GM12864 (cell line): ENCODE results near the gene WDR19.
A peak's percentile ranks its signal among the peaks of the same experiment; 100 is the strongest.
"Not testable (repeated sequence)": the region's sequence is repeated elsewhere in the genome, so short reads cannot be mapped to it uniquely, and the experiment has no call there.

Source experiments
- DNase-seq: peaks from one replicate; pipeline ENCODE4 v3.0.0-alpha.2; 2011; ENCODE audit warnings: low read depth
- H3K4me3 ChIP-seq: 2 replicates; pipeline ENCODE4 v1.5.1; 2011; ENCODE audit warnings: mild to moderate bottlenecking, low read depth, low read length, control low read depth
- CTCF ChIP-seq: IDR thresholded peaks from 2 replicates; pipeline ENCODE4 v1.5.1; 2011; ENCODE audit warnings: low read depth, mild to moderate bottlenecking, moderate library complexity, low read length, control low read depth, inconsistent platforms; ENCODE audit errors: missing control alignments

Gene WDR19

GRCh38 chr4:39181905-39182638, at the start of gene WDR19:
TSS of gene WDR19 (plus strand) at chr4:39182529. CDS start at chr4:39182558, 29 bp downstream.
- peak; percentile 50 for TF ChIP-seq CTCF
- DNase-seq: peak; percentile 98
- H3K4me3 ChIP-seq: peak within 1 kb of the TSS; percentile 75

- H3K4me3 ChIP-seq: no peak overlapping the region
- no peak for TF ChIP-seq CTCF
- no peak for DNase-seq
Measured at GRCh38 chr4:39133623-39134022, 48.7 kb upstream of the WDR19 start.

- no peak for DNase-seq
- H3K4me3 ChIP-seq: no peak overlapping the region
- no peak for TF ChIP-seq CTCF
Measured at GRCh38 chr4:39134683-39135306, 47.5 kb upstream of the WDR19 start.

GRCh38 chr4:39138227-39138626, 44.1 kb upstream of the WDR19 start:
- DNase-seq, H3K4me3 ChIP-seq: not testable (repeated sequence)

GRCh38 chr4:39146211-39146610, 36.1 kb upstream of the WDR19 start:
- no peak for TF ChIP-seq CTCF
- H3K4me3 ChIP-seq: no peak overlapping the region
- DNase-seq: no peak

GRCh38 chr4:39154009-39154408, 28.3 kb upstream of the WDR19 start:
- no peak overlapping the region for H3K4me3 ChIP-seq
- no peak for TF ChIP-seq CTCF
- no peak for DNase-seq

GRCh38 chr4:39157520-39157919, 24.8 kb upstream of the WDR19 start:
- DNase-seq: no peak
- no peak for TF ChIP-seq CTCF
- no peak overlapping the region for H3K4me3 ChIP-seq
